ENCODE measurements around the gene FAHD1.

DNA sequence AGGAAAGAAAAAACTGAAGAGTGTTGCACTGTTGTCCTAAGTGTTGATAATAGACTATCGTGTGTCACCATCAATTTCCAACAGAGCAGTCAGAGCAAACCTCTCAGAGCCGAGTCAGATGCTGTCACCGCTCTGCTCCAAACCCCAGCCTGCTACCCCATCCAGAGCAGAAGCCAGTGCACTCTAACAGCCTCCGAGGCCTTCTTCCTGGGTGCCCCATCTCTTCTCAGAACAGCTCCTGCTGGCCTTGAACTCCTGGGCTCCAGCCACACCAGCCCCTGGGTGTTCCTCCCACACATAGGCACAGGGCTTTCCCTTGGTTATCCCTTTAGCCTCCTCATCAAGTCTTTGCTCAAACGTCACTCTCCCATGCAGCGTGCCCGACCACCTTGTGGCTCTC lies 24.0 kb downstream of the FAHD1 start:
- no peak for TF ChIP-seq CTCF (IDR thresholded peaks at IDR 0.05)
- TF ChIP-seq EP300 (IDR thresholded peaks at IDR 0.05): no peak
